ENCODE results near the gene CTBP1.

CTBP1 gene

GRCh38 chr4:1249731-1250526 is 999 bp upstream of the CTBP1 start:
- no peak for DNase-seq

DNA sequence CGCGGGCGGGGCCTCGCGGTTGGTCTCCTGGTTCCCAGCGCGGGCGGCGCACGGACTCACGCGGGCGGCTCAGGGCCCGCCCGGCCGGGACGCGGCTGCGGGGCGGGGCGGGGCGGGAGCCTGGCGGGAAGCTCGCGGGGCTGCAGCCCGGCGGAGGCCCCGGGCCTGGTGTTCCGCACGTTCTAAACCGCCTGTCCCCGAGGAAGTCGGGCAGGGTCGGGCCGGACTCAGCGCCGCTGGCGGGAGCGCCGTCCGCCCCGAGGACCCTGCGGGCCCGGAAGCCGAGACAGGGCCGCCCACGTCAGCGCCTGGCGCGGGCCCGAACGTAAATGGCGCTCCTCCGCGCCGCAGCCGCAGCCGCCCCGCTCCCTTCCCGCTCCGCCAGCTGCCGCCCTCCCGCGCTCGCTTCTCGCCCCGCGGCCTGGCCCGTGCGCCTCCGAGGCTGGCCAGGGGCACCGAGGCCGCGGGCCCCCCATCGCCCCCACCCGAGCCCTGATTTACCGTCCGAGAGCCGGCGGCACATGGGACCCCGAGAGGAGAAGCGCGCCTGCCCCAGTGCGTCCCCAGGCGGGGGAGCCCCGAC is 309 bp upstream of the CTBP1 start:
- peak; percentile 47 for DNase-seq

- DNase-seq = no peak
Measured at GRCh38 chr4:1247864-1248244, 1.1 kb downstream of the CTBP1 start.

DNA sequence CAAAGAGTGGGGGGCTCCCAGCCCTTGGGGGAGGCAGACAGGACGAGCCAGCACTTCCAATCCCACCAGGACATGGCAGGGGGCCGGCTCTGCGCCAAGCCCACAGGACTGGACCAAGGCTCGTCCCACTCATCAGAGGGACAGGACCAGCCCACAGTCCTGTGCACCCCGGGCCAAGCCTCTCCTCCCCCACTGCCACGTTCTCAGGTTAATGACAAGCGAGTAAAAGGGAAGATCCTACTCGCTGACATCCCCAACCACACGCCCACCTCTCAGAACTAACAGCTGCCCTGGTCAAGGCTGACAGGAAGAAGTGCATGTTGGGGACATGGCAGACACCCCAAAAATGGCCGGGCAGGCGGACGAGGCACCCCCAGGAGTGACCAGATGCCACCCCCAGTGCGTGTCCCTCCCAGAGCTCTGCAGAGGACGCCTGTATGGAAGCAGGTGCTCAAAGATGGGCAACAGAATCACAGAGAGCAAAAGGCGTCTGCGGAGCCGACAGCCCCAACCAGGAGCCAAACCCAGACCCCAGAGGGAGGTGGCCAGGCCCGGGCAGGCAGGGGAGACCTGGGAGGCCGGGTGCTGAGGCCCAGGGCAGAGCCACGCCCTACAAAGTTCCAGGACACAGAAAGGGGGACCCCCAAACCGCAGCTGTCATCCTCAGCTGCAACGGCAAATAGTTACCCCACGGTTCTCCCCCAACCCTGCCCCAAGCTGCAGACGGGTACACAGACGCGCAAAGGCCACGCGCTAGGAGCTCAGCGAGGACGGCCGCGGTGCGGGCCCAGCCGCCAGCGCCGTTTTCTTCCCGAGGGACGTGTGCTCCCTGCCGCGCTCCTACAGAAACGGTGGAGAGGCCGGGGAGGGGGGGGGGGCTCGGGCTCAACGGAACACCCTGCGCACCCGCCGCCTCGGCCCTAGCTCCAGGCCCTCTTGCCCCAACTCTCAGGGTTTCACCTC is 1.7 kb downstream of the CTBP1 start:
- peak; percentile 1 for DNase-seq

DNA sequence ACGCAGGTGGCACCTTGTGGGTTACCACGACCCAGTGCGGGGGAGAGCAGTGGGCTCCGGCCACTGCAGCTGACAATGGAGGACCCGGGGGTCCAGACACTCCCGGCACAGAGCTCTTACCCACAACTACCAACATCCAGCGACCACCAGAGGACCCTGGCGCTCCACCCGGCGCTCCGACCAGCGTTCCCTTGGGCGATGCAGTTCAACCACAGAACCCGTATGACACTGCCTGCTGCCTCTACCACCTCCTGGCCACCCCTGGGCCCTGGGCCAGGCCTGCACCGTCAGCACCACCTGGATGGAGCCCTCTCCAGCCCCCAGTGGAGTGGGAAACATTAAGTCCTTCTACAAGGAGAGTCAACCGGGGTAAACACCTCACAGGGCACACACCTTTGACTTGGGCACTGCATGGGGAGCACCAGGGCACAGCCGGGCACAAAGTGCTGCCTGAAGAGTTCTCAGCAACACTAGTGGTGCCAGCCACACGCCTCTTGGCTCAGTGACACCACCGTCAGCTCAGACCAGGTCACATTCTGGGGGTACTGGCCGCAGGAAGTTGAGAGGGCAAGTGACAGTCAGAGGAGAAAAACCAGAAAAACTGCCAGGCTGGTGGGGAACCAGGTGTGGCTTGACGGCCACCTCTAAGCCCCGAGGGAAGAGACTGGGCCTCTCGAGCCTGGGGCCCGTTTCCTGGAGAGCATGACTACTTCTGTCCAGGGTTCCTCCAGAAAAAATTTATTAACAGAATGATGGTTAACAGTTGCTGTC is 2.6 kb downstream of the CTBP1 start:
- DNase-seq = no peak

GRCh38 chr4:1245481-1246051 is 3.4 kb downstream of the CTBP1 start:
- DNase-seq = no peak

GRCh38 chr4:1244978-1245471 is 3.9 kb downstream of the CTBP1 start:
- DNase-seq = no peak

- no peak for DNase-seq
Measured at GRCh38 chr4:1244081-1244977, 4.6 kb downstream of the CTBP1 start.

DNA sequence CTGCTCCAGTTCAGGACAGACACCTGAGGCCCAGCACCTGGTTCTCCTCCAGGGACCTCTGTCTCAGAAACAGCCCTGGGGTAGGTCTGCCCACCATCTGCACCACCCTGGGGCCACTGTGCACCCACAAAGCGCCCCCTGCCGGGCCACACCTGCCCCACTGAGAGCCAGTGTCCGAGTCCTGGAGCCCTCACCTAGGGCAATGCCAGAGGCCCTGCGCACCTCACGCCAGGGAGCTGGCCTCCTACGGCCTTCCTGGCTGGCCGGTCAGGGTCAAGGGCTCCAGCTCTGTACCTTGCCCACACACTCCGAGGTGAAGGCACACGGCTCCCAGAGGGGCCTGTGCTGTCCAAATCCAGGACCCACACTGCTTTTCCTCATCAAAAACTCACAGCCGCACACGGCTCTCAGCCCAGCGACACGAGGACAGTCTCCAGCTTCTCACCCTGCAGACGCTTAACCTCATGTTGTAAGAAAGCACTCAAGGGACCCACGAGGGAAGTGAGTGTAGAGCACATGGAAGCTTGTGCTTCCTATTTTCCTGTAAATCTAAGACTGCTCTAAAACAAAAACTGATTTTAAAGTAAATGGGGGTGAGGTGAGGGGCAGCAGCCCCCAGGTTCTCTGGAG is 5.4 kb downstream of the CTBP1 start:
- DNase-seq = no peak

DNA sequence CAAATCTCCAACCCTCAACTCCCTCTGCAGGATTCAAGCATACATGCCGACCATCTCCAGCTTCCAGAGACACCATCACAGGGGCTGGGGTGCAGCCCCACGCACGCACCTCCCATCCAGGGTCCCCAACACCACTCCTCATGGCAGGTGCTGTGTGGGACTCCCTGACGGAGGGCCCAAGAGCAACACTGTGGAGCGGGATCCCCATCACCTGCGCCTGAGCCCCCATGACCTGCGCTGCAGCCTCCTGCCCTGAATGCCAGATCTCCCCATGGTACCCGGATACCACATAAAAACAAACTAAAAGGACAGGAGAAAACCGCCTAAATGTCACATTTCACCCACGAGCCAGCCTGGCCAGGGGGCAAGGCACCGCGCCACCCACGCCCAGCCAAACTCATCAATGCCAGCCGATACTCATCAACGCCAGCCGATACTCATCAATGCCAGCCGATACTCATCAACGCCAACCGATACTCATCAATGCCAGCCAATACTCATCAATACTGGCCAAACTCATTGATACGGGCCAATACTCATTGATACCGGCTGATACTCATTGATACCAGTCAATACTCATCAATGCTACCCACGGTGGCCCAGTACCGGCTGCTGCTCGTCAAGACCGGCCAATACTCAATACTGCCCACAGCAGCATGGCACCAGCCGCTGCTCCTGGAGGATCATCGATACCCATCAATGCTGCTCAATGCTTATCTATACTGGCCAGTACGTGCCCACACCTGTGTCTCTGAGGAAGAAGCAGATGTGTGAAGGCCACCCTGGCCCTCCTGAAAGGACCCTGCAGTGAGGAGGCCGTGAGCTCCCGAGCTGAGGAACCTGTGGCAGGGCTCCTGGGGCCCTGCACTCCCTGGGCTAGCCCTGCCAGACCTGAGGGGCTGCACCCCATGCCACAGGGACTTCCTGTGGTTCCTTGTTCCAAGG is 6.2 kb downstream of the CTBP1 start:
- DNase-seq = no peak

- no peak for DNase-seq
Measured at GRCh38 chr4:1241936-1242505, 6.9 kb downstream of the CTBP1 start.

- DNase-seq = no peak
Measured at GRCh38 chr4:1241466-1241935, 7.4 kb downstream of the CTBP1 start.

DNA sequence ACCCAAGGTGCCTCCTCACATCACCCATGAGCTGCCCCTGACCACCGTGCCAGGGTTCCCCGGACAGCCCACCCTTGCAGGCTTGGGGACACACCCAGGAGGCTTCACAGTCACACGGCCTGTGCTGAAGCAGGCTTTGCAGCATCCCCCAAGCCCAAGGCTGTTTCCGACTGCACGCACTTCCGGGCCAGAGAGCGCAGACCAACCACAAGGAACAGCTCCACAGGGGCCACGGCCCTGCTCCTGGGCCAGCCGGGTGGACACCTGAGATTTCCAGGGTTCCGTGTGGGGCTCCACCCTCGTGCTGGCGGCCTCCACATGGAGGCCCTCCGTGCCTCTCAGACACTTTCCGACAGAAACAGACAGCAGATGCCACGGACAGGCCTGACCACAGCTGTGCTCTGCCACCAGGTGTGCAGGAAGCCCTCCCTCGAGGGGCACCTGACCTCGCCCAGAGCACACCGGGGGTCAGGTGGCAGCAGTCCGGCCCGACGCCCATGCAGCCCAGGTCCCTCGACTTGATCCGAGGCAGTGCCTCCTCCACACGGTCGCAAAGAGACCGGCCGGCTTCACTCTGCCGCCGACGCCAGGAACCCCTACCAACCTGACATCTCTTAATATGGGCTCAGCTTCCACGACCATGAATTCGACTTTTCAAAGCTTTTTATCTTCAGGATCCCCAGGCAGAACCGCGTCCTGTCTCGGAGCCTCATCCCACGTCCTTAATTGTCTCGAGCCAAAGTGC is 8.0 kb downstream of the CTBP1 start:
- DNase-seq = no peak

DNA sequence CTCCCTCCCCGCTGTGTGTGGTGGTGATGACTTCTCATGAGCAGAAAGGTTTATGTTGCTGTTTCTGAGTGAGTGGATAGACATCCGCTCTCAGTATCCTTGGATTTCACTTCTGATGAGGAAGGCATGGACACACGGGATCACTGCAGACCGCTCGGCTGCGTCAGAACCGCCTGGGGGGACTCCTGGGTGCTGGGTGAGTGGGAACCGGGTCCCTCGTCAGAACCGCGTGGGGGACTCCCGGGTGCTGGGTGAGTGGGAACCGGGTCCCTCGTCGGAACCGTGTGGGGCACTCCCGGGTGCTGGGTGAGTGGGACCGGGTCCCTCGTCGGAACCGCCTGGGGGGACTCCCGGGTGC is 9.0 kb downstream of the CTBP1 start:
- DNase-seq = no peak

GRCh38 chr4:1239141-1239949 is 9.6 kb downstream of the CTBP1 start:
- no peak for DNase-seq

GRCh38 chr4:1238676-1239000 is 10.3 kb downstream of the CTBP1 start:
- no peak for DNase-seq

DNA sequence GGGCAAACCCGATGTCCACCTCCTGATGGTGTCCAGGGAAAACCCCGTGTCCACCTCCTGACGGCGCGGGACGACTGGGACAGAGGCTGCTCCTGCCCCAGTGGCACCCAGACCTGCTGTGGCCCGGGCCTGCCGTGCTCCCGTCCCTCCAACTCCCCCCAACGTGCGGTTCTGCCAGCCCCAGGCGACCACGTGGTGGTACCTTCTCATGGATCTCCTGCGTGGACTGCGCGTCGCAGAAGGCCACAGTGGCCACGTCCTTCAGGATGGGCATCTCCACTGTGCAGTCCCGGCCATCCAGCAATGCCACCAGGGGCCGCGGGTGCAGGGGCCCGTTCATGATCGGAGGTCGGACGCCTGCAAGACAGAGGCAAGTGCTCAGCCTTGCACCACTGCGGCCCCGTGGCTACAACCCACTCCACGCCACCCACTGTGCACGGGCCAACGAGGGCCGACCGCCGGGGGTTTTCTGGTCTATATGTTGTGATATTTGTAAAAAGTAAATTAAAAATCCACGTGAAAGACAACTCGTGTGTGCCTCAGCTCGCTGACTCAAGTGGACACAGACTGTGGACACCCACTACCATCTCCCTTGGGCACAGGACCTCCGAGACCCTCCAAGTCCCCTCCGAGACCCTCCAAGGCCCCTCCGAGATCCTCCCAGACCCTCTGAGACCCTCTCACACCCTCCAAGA is 10.8 kb downstream of the CTBP1 start:
- no peak for DNase-seq

Data from NCI-H2171 treated with DMSO at 0.1 percent for 48 hours (cell line).